NOMO-1 treated with dmso at 0.1 percent for 144 hours (cell line): ENCODE measurements around the gene ANKS1B.

Experiments
- DNase-seq: peaks from one replicate; lab custom pipeline; 2025; ENCODE audit not compliant: unreplicated experiment; lab: John Stamatoyannopoulos, UW

Gene ANKS1B

DNA sequence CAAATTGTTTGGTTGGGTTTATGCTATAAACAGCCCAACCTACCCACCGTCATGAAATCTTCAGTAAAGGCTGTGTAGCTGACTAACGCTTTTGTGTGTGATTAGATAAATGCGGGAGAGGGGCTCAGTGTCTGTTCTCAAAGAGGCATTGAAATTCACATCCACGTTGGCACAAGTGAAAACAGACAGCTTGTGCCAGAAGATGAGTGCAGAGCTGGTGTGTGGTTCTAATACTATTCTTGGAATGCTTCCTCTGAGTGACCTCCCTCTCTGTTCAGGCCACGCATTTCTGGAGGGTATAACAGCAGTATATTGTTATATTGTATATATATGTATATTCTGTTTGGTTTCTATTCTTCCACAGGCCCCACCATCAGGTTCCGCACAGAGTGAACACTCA lies 1075.9 kb downstream of the ANKS1B start:
- no peak for DNase-seq

DNA sequence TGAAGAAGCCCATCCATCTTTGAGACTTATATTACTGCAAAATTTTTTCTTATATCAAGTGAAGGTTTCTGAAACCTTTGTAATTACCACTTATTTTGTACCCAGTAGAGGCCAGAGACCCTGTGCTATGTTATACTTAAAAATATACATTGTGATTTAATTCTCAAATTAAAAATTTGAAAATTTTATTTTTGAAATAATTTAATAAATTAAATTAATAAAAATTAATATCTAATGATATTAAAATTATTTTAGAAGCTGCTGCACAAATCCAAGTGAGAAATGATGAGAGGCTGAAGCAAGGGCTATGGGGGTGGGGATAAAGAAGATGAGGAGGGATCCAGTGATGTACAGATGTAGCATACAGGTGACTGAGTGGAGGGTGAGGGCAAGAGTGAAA lies 1080.9 kb downstream of the ANKS1B start:
- DNase-seq, result no peak

DNA sequence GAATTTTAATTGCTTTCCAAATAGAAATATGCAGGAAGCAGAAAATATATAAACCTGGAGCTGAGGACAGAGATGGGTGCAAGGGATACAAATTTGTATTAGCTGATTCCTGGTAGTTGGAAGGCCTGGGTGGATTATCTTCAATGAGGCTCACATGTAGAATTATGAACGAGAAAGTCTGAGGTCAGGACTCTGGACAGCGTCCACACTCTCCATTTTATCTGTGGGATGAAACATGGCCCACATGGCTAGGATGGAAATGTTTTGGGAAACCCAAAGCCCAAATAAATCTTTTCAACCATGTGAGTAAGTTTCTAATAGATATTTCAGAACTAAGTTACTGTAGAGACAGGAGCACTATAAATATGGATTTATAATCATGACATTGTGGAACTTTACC lies 1083.5 kb downstream of the ANKS1B start:
- DNase-seq, result no peak

DNA sequence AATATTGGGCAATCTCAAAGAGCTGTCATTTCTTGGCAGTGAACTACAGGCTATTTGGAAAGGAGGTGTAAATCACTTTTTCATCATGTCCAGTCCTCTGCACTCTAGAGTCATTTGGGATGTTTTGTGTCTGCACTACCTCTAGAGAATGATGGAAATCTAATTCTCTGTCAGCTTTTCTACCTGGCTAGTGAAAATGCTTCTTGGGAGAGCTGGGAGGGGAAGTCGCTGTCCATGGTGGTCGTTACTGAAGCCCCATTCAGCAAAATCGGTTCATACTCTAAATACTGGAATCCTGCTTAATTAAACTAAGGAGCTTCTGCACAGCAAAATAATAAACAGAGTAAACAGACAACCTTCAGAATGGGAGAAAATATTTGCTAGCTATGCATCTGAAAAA lies 1087.8 kb downstream of the ANKS1B start:
- DNase-seq, result no peak

DNA sequence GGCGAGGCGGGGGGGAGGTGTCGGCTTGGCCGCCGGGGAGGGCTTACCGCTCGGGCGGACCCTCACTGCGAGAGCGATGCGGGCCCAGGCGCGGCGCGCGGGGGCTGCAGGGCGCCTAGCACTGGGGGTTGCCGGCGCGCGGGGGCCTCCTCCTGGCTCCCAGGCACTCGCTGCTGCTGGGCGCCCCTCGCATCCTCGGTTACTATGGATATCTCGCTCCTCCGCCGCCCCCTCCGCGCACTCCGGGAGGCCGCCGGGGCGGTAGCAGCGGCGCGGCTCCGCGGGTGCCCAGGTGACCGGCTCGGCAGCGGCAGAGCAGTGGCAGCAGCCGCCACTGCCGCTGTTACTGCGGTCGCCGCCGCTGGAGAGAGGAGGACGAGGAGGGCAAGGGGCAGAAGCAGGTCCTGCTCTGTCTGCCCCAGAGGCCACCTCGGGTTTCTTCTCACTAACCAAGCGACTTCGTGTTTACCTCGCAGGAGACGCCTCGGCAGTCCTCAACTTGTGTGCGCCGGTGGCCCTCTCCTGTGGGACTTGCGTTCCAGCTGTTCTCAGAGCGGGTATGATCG lies 1089.6 kb downstream of the ANKS1B start:
- DNase-seq, result no peak

DNA sequence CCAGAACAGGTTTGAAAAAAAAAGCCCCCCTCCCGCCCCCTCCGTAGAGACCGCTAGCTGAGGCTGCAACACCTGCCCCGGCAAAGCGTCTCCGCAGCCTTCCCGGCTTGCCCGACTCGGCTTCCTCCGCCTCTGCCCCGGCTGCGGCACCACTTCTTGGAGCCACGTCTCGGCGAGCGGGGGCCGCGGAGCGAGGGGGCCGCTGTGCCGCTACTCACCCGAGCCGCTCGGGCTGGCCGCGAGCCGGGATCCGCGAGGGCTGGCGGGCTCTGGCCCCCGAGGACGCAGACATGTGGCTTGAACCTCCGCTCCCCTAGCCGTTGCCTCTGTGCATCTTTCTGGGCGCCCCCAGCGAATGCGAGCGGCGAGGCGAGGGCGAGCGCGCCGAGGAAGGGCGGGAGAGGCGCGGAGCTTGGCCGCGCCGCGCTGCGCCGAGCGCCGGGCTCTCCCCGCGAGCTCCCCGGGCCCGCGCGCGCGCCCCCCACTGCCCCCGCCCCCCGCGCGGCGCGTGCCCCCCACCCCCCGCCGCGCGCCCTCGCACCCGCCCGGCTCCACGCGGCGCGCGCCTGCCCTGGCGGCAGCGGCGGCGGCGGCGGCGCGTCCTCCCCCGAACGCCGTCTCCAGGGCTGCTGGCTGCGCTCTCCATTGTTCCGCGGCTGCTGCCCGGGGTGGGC lies 1090.2 kb downstream of the ANKS1B start:
- no peak for DNase-seq

DNA sequence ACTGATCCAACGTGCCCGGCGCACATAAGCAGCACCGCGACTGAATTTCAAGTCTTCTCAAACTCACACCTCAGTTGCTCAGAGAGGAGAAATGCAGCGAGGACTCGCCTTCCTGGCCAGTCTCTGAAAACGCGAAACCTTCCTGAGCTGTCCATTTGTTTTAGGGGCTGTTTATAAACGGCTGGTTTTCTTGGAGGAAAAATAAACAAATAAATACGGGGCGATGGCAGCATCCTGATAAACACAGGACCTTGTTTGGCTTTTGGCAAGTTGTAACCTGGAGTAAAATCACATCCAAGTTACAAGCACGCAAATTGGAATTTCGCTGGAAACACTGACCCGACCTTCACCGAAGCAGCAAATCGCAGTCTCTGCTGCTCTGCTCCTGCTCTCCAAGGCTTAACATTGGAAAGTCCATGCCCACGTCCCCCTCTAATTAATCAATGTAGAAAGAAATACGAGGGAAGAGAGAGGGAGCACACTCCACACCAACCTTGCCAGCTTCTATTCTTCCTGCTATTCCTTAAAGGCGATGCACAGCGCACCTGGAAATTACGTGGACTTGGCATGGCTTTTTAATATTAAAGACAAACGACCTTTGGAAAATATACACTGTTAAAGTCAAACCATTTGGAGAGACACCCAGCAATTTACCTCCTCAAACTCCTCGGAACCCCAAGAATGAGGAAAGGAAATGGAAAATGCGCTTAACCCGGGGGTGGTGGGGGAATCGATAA lies 1090.9 kb downstream of the ANKS1B start:
- DNase-seq, result no peak

DNA sequence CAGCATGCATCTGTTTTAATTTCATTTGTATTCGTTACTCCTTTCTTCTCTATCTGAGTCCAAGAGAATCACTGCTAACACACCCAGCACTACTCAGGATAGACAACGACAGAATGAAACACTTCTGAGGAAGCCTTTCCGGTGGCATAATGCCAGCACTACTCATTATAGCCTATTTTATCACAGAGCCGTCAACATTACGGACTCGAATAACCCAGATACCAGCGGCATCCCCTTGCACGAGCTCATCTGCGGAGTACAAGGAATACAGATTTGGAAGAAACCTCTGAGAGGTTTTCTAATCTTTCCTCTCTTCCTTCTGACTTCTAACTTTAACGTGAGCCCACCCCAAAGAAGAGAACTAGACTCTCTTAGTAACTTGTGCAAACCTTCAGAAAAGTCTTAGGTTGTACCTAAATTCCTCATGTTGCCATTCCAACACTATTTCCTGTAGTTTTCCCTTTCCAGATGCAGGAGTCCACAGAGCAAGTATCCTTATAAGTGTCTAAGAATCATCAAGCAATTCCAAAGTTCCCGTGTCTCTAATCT lies 1091.5 kb downstream of the ANKS1B start:
- no peak for DNase-seq

DNA sequence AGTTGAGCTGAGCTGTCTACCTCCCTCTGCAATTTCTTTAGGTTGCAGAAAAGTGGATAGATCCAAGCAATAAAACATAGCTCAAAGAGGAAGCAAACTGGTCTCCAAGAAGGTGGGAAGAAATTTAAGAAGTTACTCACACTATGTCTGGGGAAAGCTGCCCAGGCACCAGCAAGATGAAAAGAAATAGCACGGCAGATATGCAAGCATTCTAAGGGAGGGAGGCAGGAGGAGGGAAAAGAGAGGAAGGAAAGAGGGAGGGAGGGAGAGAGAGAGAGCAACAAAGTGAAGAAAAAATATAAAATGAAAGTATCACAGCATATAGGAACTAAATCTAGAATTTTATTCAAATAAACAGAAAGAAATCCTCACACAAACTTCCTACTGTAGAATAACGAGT lies 1099.0 kb downstream of the ANKS1B start:
- DNase-seq, result no peak

DNA sequence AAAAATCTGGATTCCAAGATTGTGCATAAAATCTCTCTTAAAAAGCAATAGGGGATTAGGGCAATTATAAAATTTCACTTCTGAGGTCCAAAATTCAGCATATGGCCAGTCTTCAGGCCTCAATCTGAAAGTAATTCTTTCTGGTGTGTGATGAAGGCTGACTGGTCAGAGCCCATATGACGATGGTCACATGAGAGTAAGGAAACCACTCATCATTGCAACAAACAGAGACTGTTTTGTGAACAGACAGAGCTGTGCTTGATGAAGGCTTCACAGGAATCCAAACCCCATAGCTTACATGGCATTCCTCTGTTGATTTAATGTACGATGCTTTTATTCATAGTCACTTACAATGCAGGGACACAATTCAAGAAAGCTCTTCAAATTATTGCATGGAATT lies 1101.5 kb downstream of the ANKS1B start:
- DNase-seq, result no peak

DNA sequence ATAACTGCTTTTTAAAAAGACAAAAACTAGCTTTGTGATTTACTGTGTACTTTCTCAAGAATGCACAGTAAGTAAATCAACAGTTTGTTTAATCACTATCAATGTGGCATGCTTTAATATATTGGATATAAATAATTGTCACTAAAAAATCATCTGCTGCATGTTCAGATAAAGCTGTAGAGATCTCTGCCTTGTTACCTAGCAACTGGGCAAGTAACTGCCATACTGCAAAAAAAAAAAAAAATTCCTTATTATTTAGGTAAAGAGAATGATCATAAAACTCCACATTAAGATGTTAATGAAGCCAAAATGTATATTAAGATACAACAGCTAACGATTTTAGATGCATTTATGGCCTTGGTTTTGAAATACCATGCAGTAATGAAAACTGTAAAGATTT lies 1102.2 kb downstream of the ANKS1B start:
- no peak for DNase-seq

DNA sequence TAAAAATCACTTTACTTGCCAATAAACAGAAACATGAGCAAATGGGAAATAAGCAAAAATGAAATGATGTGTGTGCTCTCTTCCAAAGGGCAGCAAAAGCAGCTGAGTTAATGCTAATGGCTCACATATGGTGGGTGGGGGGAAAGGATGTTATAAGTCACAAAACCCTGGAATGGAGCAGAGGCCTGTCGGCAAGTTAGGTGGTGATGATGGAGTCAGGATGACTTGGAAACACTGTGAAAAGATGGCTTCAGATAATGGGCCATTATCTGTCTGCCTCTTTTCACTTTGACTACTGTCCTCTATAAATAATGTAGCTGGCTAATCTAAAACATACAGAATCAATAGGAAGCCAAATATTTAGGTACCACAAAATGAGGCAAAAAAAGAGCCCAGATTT lies 1111.0 kb downstream of the ANKS1B start:
- DNase-seq, result no peak

DNA sequence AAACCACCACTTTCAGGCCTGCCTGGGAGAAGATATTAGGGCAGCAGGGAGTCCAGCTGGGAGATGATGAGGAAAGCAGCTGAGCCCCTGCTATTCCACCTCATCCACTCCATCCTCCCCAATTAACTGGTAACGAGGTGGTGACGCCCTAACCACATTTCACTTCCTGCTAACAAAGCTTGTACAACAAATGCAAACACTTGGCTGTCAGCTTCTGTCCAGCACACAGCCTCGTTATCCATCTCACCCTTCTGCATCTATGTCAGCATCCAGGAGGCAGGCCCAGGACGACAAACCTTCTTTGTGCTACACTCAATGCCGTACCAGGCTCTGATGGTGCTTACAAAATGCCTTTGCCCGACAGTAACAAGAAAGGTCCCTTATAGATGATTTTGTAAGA lies 1114.2 kb downstream of the ANKS1B start:
- DNase-seq, result no peak

DNA sequence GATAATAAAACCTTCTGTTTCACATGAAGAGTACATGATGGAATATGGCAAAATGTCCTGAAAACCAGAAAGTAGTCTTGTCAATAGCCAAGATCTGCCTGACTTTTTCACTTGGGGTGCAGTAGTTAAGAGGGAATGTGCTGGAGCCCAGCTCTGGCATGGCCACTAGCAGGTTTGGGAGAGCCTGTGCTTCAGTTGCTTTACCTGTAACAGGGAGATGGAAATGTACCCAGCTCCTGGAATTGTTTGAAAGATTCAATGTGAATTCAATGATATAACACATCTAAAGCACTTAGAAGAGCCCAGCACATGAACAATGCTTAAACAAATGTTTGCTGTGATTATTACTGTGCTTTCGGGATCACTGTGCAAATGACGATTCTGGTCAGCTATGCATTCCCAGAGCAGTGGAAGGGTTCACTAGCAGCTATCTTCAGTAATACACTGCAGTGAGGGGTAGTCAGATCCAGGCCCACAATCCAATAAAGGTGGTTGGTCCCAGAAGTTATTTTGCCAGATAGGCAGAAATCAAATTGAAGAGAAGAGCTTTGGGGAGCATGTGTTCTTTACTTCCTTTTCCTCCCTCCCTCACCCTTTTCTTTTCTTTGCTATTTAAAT lies 1114.7 kb downstream of the ANKS1B start:
- no peak for DNase-seq

DNA sequence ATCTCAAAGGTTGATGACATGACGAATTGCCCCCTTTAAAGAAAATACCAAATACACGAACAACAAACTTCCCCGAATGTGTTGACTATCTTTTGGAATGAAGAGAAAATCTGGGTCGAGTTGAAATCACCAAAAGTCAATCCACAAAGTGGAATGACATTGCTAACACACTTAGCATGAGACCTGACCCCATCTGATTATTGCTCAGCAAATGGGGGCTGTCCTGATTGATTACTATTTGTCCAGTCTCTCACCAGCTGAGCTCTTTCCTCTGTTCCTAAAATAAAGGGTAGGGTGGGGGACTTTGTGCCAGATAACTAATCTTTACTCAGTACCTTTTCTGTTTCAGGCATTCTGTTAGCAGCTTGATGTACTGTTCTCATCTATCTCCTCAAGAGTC lies 1116.2 kb downstream of the ANKS1B start:
- no peak for DNase-seq

DNA sequence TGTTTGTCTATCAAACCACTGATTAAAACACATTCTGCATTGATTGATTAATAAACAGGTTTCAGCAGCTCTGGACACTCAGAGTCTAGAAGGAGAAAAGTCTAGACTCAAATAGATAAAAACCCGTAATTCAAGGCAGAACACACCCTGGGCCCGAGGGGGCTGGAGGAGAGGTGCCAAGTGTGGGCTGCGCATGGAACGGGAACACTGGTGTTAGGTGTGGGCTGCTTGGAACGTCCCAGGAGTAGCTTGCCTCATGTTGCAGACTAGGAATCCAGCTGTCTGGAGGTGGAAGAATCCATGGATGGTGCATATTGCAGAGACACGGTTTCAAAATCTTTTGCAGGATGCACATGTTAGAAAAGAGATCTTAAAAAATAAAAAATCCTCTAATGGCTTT lies 1116.7 kb downstream of the ANKS1B start:
- DNase-seq, result no peak

DNA sequence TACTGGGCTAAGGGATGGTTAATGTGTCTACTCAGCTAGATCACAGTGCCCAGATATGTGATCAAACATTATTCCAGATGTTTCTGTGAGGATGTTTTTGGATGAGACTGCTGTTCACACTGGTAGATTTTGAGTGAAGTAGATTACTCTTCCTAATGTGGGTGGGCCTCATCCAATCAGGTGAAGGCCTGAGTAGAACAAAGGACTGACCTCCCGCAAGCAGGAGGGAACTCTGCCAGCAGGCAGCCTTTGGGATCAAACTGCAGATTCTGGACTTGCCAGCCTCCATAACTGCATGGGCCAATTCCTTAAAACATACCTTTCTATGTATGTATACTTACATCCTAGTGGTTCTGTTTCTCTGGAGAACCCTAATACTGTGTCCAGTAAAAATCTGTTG lies 1120.4 kb downstream of the ANKS1B start:
- no peak for DNase-seq

DNA sequence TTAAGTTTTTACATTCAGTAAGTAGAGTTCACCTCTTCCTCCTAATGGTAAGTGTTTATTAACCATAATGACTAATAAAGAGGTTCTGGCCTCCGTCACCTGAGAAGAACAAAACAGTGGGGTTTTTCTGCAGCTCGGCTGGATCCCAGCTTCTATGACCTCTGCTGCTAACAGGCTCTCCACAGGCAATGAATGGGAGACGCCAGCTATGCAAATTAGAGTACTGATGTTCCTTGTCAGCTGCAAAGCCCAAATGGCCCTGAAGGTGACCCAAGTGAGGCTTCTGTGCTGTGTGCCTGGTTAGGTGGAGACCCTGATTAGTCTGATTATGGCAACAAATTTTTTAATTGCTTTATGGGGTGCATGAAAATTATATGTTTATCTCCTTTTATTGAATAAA lies 1121.6 kb downstream of the ANKS1B start:
- no peak for DNase-seq

DNA sequence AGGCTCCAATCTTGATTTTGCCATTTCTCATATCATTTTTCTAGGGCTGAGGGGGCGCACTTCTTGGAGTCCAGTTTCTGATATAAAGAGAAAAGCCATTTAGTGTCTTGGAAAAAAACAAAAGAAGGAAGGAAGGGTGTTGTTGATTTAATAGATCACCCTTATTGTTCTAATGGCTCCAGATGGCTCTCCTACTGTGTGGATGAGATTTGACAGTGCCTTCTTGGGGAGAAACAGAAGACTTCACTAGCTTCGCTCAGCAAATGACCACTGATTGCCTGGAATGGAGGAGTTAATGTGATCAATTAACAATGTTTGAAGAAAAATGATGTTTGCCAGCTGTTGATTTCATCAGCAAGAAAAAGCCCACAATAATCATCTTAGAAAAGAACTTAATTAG lies 1123.5 kb downstream of the ANKS1B start:
- no peak for DNase-seq

DNA sequence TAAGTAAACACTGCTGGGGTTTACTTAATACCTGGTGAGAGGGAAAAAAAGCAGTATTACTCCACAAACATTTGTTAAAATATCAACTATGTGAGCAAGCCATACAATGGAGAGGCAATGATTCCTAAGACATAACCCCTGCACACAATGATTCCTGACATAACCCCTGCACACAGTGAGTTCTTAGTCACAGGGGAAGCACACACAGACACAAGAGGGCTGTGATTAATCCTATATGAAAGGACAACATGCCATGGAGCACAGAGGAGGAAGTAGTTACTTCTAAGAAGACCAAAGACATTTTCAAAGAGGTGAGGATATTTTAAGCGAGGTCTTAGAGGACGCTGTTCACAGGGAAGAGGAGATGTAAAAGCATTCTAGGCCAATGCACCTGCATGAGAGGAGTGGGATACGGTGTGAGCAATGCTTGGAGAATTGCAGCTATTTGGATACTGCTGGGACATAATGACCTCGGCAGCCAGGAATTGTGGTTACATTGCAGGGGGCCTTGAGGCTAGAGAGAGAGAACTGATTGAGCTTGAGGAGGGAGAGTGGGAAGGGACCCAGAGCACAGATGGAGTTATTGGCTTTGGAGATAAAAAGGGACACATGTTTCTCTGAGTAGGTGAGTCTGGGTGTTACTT lies 1127.7 kb downstream of the ANKS1B start:
- no peak for DNase-seq

DNA sequence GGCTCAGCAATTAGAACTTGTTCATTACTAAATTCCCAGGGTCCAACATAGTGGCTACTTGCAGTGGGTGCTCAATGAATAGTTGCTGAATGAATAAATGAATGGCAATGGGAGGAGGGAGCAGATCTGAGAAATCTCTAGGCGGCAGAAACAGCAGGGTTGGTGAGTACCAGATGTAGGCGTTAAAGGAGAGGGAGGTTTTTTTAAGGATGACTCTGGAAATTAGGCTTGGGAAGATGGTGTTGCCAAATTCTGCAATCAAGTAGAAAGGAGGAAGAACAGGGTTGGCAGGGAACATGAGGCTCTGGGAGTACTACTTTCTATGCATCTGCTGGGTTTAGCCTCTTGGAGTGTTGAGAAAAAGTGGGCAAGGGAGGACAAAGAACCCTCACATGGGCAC lies 1132.6 kb downstream of the ANKS1B start:
- no peak for DNase-seq
